ENCODE measurements around the gene RNF44. TPM values are rescaled to one million over a fixed set of nuclear protein-coding genes. Genes with fewer than 3 reads are reported as not detected.

RNF44 gene
- polyA plus RNA-seq, 2 donors: 12.9 to 24.0 TPM

DNA sequence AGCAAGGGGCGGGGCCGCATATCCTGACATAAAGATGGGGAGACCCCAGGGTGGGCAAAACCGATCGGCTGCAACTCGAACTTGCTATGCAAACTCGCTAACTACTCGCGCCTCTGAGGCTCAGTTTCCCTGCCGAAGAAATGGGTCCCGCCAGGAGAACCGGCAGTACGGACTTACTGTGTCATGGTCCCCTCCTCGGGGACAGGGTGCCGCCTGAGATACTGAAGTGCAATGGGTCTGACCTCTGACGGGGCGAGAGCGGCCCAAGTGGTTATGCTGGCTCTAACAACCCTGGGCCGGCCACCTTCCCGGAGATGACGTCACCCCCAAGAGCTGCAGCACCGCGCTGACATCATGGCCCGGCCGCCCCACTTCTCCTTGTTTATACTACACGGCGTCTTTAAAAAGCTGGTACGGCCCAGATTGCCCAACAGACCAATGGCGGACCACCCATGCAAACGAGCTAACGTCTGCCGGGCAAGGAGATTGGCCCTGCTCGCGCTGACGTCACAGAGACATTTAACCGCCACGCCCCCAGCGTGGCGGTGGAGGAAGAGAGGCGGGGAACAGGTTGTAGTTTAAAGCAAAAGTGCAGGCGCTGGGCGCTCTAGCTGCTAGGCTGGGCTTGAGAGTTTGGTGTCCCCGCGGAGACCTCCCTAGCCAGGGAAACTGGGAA, 490 bp upstream of the RNF44 start:
- Histone ChIP-seq H3K27ac (ENCODE audit: low read depth in 2 of 2, low read length in 1 of 2) (peak overlapping the region; percentile 94 to 99), H3K36me3 (ENCODE audit: control insufficient read depth in 2 of 2, insufficient read depth in 2 of 2, low read length in 1 of 2) (peaks cover 0 to 3% of the 10 kb centered on the region in 2 donors), H3K4me3 (ENCODE audit: low read depth in 1 of 2, low read length in 2 of 2) (peak overlapping the region; percentile 81 to 84), H3K9me3 (ENCODE audit: control insufficient read depth in 2 of 2, insufficient read depth in 1 of 2, low read depth in 1 of 2, low read length in 1 of 2) (no peaks in the 10 kb centered on the region), H3K27me3 (ENCODE audit: control insufficient read depth in 1 of 2, insufficient read depth in 2 of 2, low read length in 2 of 2) (no peaks in the 10 kb centered on the region), H3K4me1 (ENCODE audit: control insufficient read depth in 2 of 2, insufficient read depth in 2 of 2, low read length in 1 of 2) (peaks cover 5 to 48% of the 10 kb centered on the region in 2 donors)
- 0% methylated on average over 43 of the region's 43 CpGs for WGBS, 2 donors

DNA sequence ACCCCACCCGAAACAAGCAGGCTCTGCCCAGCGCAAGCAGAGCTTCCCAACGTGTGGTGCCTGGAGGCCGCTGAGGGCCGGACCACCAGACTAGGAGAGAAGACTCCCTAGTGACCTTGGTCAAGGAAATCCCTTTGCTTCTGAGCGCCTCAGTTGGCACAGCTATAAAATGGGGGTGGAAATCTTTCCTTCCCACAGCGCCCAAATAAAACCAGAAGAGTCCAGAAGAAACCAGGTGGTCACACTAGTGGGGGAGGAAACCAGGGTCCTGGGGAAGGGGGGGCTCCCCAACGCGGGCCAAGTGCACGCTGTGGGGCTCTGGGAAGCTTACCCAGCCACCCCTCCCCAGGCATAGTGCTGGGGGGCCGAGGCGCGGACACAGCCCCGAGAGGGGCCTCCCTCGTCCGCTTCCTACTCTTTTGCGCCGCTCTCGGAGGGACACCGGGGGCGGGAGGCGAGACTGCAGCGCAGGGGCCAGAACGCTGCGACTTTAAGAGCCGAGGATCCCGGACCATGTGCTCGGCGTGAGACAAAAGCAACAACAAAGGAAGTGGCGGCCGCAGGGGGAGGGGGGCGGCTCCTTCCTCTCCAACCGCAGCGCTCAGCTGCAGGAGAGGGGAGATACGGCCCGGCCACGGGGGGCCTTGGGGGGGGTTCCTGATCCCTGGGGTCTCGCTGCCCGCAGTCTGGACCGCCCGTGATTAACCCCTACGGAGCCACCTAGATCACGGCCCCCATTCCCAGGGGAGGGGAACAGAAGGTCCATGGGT, 885 bp downstream of the RNF44 start:
- Histone ChIP-seq H3K27me3 (ENCODE audit: control insufficient read depth in 1 of 2, insufficient read depth in 2 of 2, low read length in 2 of 2) (no peaks in the 10 kb centered on the region), H3K9me3 (ENCODE audit: control insufficient read depth in 2 of 2, insufficient read depth in 1 of 2, low read depth in 1 of 2, low read length in 1 of 2) (no peaks in the 10 kb centered on the region), H3K27ac (ENCODE audit: low read depth in 2 of 2, low read length in 1 of 2) (peak overlapping the region; percentile 94 to 99), H3K36me3 (ENCODE audit: control insufficient read depth in 2 of 2, insufficient read depth in 2 of 2, low read length in 1 of 2) (peaks cover 0 to 10% of the 10 kb centered on the region in 2 donors), H3K4me3 (ENCODE audit: low read depth in 1 of 2, low read length in 2 of 2) (peak overlapping the region; percentile 81 to 84), H3K4me1 (ENCODE audit: control insufficient read depth in 2 of 2, insufficient read depth in 2 of 2, low read length in 1 of 2) (peaks cover 5 to 37% of the 10 kb centered on the region in 2 donors)
- WGBS, 2 donors: 1 to 2% methylated on average over 32 to 43 of the region's 43 CpGs

DNA sequence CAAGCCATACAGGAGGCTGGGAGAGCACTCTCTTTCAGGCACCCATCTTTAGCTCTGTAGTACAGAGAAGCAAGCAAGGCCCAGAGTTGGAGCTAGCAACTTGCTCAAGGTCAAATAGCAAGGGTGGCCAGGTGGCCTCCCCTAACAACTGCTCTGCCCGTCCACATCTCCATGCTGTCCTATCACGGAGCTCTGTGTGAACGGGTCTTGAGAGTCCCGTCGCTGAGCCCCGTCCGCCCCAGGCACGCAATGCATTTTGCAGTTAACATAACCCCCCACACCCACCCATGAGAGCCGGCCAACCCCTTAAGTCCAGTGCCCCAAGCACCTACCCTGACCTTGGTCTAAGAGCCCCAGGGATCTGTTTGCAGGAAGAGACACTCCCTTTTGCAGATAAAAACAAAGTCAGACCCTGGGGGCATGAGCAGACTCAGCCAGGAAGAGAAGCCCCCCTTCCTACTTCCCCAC, 1.5 kb downstream of the RNF44 start:
- Histone ChIP-seq H3K36me3 (ENCODE audit: control insufficient read depth in 2 of 2, insufficient read depth in 2 of 2, low read length in 1 of 2) (peaks cover 0 to 15% of the 10 kb centered on the region in 2 donors), H3K27ac (ENCODE audit: low read depth in 2 of 2, low read length in 1 of 2) (peak overlapping the region; percentile 94 to 99), H3K4me1 (ENCODE audit: control insufficient read depth in 2 of 2, insufficient read depth in 2 of 2, low read length in 1 of 2) (peaks cover 5 to 38% of the 10 kb centered on the region in 2 donors), H3K4me3 (ENCODE audit: low read depth in 1 of 2, low read length in 2 of 2) (peak overlapping the region; percentile 81 to 84), H3K27me3 (ENCODE audit: control insufficient read depth in 1 of 2, insufficient read depth in 2 of 2, low read length in 2 of 2) (no peaks in the 10 kb centered on the region), H3K9me3 (ENCODE audit: control insufficient read depth in 2 of 2, insufficient read depth in 1 of 2, low read depth in 1 of 2, low read length in 1 of 2) (no peaks in the 10 kb centered on the region)
- WGBS, 2 donors: 0 to 3% methylated on average over 9 of the region's 9 CpGs

DNA sequence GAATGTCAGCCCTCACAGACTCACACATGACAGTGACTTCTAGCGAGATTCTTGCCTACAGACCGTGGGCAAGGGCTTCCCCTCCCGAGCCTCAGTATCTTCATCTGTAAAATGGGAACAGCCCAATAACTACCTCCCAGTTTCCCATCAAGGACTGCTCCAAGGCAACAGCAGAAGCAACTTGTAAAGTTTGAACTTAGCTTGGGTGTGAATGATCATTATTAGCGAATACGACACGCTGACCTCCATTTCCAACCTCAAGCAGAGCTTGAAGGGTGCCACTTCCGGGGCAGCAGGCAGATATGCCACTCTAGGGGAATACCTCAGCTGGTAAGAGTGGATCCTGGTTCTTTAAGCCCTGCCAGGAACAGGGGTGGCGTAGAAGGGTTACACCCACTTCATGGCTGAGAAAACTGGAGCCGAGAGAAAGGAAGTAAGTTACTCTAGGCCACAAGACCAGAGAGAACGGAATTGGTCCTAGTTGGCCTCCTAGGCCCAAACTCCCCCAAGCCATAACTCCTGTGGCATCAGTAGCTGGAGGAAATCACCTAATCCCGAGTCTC, 2.0 kb downstream of the RNF44 start:
- Histone ChIP-seq H3K4me3 (ENCODE audit: low read depth in 1 of 2, low read length in 2 of 2) (peak overlapping the region; percentile 81 to 84), H3K4me1 (ENCODE audit: control insufficient read depth in 2 of 2, insufficient read depth in 2 of 2, low read length in 1 of 2) (peaks cover 5 to 40% of the 10 kb centered on the region in 2 donors), H3K36me3 (ENCODE audit: control insufficient read depth in 2 of 2, insufficient read depth in 2 of 2, low read length in 1 of 2) (peaks cover 0 to 20% of the 10 kb centered on the region in 2 donors), H3K27me3 (ENCODE audit: control insufficient read depth in 1 of 2, insufficient read depth in 2 of 2, low read length in 2 of 2) (no peaks in the 10 kb centered on the region), H3K27ac (ENCODE audit: low read depth in 2 of 2, low read length in 1 of 2) (peak overlapping the region; percentile 94 to 99), H3K9me3 (ENCODE audit: control insufficient read depth in 2 of 2, insufficient read depth in 1 of 2, low read depth in 1 of 2, low read length in 1 of 2) (no peaks in the 10 kb centered on the region)
- 23 to 24% methylated on average over 11 of the region's 11 CpGs for WGBS, 2 donors

DNA sequence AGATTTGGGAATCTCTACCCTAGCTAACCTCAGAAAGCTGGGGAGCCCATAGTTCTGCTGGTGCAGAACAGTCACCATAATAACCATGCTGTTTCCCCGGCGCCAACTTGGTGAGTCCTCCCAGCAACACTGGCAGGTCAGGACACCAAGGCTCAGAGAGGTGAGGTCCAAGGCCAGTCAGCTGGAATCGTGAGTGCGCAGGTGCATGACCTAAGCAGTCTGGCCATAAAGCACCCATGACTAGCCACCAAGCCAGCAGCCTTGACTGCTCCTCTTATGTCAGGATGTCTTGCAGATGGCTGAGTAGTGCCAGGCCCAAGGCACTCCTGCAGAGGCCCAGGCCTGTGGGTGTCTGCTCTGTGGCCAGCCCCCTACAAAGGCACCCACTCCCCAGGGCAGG, 2.6 kb downstream of the RNF44 start:
- Histone ChIP-seq H3K27ac (ENCODE audit: low read depth in 2 of 2, low read length in 1 of 2) (peak overlapping the region; percentile 94 to 99), H3K4me3 (ENCODE audit: low read depth in 1 of 2, low read length in 2 of 2) (peak overlapping the region in 1 of 2 donors; percentile 81), H3K27me3 (ENCODE audit: control insufficient read depth in 1 of 2, insufficient read depth in 2 of 2, low read length in 2 of 2) (no peaks in the 10 kb centered on the region), H3K9me3 (ENCODE audit: control insufficient read depth in 2 of 2, insufficient read depth in 1 of 2, low read depth in 1 of 2, low read length in 1 of 2) (no peaks in the 10 kb centered on the region), H3K36me3 (ENCODE audit: control insufficient read depth in 2 of 2, insufficient read depth in 2 of 2, low read length in 1 of 2) (peaks cover 0 to 21% of the 10 kb centered on the region in 2 donors), H3K4me1 (ENCODE audit: control insufficient read depth in 2 of 2, insufficient read depth in 2 of 2, low read length in 1 of 2) (peaks cover 7 to 41% of the 10 kb centered on the region in 2 donors)
- WGBS, 2 donors: 36 to 40% methylated on average over 4 of the region's 4 CpGs

DNA sequence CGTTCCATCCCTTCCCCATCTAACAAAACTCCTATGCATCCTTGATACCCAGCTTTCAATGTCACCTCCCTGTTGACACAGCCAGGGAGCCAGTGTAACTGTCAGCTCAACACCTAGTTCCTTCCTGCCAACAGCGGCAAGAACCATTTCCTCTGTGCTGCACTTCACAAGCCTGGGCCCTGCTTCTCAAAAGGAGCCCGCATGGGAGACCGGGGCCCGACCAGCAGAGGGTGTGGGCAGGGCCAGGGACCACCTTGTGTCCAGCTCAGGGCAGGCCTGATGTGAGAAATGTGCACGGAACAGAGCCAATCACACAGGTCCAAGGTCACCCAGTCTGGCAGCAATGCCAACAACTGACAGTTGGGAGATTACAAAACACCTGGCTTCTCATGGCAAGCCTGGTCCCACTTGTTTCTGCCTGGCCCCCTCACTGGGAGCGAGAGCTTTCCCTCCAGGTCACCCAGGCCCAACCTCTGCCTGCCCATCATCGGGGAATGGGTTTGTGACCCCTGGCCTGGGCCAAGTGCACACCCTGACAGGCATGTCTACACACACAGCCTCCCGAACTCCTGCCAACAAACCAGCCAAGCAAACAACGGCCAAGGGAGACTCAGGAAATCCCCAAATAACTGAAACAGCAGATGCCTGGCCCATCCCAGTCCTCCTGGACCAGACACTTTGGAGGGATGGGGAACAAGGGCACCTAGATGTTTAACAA, 3.1 kb downstream of the RNF44 start:
- Histone ChIP-seq H3K27ac (ENCODE audit: low read depth in 2 of 2, low read length in 1 of 2) (peak overlapping the region; percentile 94 to 99), H3K36me3 (ENCODE audit: control insufficient read depth in 2 of 2, insufficient read depth in 2 of 2, low read length in 1 of 2) (peaks cover 0 to 27% of the 10 kb centered on the region in 2 donors), H3K4me3 (ENCODE audit: low read depth in 1 of 2, low read length in 2 of 2) (peak overlapping the region in 1 of 2 donors; percentile 4), H3K27me3 (ENCODE audit: control insufficient read depth in 1 of 2, insufficient read depth in 2 of 2, low read length in 2 of 2) (no peaks in the 10 kb centered on the region), H3K9me3 (ENCODE audit: control insufficient read depth in 2 of 2, insufficient read depth in 1 of 2, low read depth in 1 of 2, low read length in 1 of 2) (no peaks in the 10 kb centered on the region), H3K4me1 (ENCODE audit: control insufficient read depth in 2 of 2, insufficient read depth in 2 of 2, low read length in 1 of 2) (peaks cover 8 to 47% of the 10 kb centered on the region in 2 donors)
- 4% methylated on average over 10 of the region's 10 CpGs for WGBS, 2 donors

DNA sequence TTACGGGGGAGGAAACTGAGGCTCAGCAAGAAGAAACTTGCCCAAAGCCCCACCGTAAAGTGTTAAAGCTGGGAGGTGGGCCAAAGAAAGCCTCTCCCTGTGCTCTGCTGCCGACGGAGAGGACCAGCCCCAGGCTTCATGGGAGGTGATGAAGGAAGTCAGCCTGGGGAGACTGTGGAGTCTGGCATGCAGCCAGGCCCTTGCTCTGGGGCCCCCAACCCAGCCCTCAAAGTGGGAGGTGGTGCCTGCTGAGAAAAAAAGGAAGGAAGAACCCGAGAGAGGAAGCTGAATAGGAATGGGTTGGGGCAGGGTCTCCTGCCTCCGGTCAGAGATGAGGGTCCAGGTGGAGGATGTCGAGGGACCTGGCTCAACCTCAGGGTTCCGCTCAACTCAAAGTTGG, 3.8 kb downstream of the RNF44 start:
- WGBS, 2 donors: 17 to 27% methylated on average over 8 of the region's 8 CpGs
- H3K9me3 ChIP-seq (ENCODE audit: control insufficient read depth in 2 of 2, insufficient read depth in 1 of 2, low read depth in 1 of 2, low read length in 1 of 2): no peaks in the 10 kb centered on the region
- H3K27ac ChIP-seq (ENCODE audit: low read depth in 2 of 2, low read length in 1 of 2): peak overlapping the region; percentile 94 to 99
- H3K36me3 ChIP-seq (ENCODE audit: control insufficient read depth in 2 of 2, insufficient read depth in 2 of 2, low read length in 1 of 2): peaks cover under 1 to 33% of the 10 kb centered on the region in 2 donors
- peaks cover 8 to 52% of the 10 kb centered on the region in 2 donors for H3K4me1 ChIP-seq (ENCODE audit: control insufficient read depth in 2 of 2, insufficient read depth in 2 of 2, low read length in 1 of 2)
- H3K27me3 ChIP-seq (ENCODE audit: control insufficient read depth in 1 of 2, insufficient read depth in 2 of 2, low read length in 2 of 2): no peaks in the 10 kb centered on the region
- H3K4me3 ChIP-seq (ENCODE audit: low read depth in 1 of 2, low read length in 2 of 2): peak overlapping the region in 1 of 2 donors; percentile 4

DNA sequence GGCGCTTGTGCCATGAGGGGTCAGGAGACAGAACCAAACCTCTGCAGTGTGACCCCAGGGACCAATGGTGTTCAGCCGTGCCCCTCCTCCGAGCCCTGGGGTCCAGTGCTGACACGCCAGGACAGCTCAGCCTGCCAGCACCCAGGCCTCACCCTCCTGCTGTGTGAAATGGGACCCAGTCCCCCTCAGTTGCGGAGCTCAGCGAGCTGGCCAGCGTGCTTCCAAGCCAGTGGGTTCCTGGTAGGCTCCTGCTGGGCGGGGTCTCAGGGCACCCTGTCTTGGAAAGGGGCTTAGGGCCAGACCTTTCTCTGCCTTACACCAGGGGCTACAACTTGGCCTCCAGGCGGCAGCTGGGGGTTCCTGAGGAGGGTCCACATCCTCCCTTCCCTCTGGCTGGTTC, 4.4 kb downstream of the RNF44 start:
- Histone ChIP-seq H3K27ac (ENCODE audit: low read depth in 2 of 2, low read length in 1 of 2) (peak overlapping the region; percentile 94 to 99), H3K4me1 (ENCODE audit: control insufficient read depth in 2 of 2, insufficient read depth in 2 of 2, low read length in 1 of 2) (peaks cover 8 to 54% of the 10 kb centered on the region in 2 donors)
- WGBS, 2 donors: 69 to 82% methylated on average over 9 of the region's 9 CpGs

DNA sequence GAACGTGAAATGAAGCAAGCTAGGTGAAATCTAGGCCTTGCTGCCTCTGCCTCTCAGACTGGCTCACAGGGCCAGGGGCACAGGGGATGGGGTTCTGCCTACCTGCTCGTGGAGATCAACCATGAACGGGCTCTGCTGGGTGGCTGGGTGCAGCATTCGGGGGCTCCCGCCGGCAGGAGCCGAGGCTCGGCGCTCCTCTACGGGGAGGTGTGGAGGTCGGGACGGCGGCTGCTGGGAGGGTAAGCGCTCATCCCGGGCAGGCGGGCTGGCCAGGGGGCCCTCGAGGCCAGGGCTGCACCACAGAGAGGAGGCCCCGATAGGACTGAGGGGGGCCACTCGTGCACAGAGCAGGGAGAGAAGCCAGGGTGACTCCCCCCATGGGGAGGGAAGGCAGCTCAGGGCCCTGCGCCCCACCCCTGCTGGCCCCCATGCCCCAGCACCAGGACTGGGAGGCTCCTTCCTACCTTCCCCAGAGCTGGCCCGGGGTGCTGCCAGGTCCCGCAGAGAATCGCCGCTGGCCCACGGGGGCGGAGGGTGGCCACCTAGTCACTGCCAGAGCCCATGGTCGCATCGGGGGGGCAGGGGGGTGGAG, 5.2 kb downstream of the RNF44 start:
- Histone ChIP-seq H3K4me1 (ENCODE audit: control insufficient read depth in 2 of 2, insufficient read depth in 2 of 2, low read length in 1 of 2) (peaks cover 8 to 54% of the 10 kb centered on the region in 2 donors), H3K9me3 (ENCODE audit: control insufficient read depth in 2 of 2, insufficient read depth in 1 of 2, low read depth in 1 of 2, low read length in 1 of 2) (no peaks in the 10 kb centered on the region), H3K27ac (ENCODE audit: low read depth in 2 of 2, low read length in 1 of 2) (no peak overlapping the region), H3K27me3 (ENCODE audit: control insufficient read depth in 1 of 2, insufficient read depth in 2 of 2, low read length in 2 of 2) (no peaks in the 10 kb centered on the region), H3K36me3 (ENCODE audit: control insufficient read depth in 2 of 2, insufficient read depth in 2 of 2, low read length in 1 of 2) (peaks cover 2 to 39% of the 10 kb centered on the region in 2 donors), H3K4me3 (ENCODE audit: low read depth in 1 of 2, low read length in 2 of 2) (no peak overlapping the region)
- WGBS, 2 donors: 76 to 85% methylated on average over 26 to 28 of the region's 28 CpGs

More for the DNA sequence above, 4.4 kb downstream of the RNF44 start:
- Histone ChIP-seq H3K9me3 (ENCODE audit: control insufficient read depth in 2 of 2, insufficient read depth in 1 of 2, low read depth in 1 of 2, low read length in 1 of 2) (no peaks in the 10 kb centered on the region), H3K27me3 (ENCODE audit: control insufficient read depth in 1 of 2, insufficient read depth in 2 of 2, low read length in 2 of 2) (no peaks in the 10 kb centered on the region), H3K36me3 (ENCODE audit: control insufficient read depth in 2 of 2, insufficient read depth in 2 of 2, low read length in 1 of 2) (peaks cover 2 to 38% of the 10 kb centered on the region in 2 donors), H3K4me3 (ENCODE audit: low read depth in 1 of 2, low read length in 2 of 2) (no peak overlapping the region)
